ENCODE measurements around the gene AXIN1.

GRCh38 chr16:242281-242680 lies 110.2 kb downstream of the AXIN1 start:
- no peak for TF ChIP-seq RBM14 (IDR thresholded peaks at IDR 0.05; ENCODE audit: borderline replicate concordance, insufficient read depth, low read depth, low read length)
- TF ChIP-seq, protein P1, sequence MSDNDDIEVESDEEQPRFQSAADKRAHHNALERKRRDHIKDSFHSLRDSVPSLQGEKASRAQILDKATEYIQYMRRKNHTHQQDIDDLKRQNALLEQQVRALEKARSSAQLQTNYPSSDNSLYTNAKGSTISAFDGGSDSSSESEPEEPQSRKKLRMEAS (CRISPR knock-in tag; IDR thresholded peaks at IDR 0.05): no peak
- TF ChIP-seq, protein P2, sequence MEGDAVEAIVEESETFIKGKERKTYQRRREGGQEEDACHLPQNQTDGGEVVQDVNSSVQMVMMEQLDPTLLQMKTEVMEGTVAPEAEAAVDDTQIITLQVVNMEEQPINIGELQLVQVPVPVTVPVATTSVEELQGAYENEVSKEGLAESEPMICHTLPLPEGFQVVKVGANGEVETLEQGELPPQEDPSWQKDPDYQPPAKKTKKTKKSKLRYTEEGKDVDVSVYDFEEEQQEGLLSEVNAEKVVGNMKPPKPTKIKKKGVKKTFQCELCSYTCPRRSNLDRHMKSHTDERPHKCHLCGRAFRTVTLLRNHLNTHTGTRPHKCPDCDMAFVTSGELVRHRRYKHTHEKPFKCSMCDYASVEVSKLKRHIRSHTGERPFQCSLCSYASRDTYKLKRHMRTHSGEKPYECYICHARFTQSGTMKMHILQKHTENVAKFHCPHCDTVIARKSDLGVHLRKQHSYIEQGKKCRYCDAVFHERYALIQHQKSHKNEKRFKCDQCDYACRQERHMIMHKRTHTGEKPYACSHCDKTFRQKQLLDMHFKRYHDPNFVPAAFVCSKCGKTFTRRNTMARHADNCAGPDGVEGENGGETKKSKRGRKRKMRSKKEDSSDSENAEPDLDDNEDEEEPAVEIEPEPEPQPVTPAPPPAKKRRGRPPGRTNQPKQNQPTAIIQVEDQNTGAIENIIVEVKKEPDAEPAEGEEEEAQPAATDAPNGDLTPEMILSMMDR (IDR thresholded peaks at IDR 0.05 in 2 of 3, conservative IDR thresholded peaks at IDR 0.05 in 1 of 3; ENCODE audit: insufficient read depth in 2 of 3, low read depth in 1 of 3, low read length in 3 of 3): no peak
- TF ChIP-seq MAFK (IDR thresholded peaks at IDR 0.05; ENCODE audit: low read length): no peak
- TF ChIP-seq POLR3A (IDR thresholded peaks at IDR 0.05; ENCODE audit: borderline replicate concordance, extremely low read depth, insufficient read depth, insufficient read length): no peak
- no peak for TF ChIP-seq GTF2F1 (IDR thresholded peaks at IDR 0.05; ENCODE audit: low read depth, low read length)
- TF ChIP-seq, protein P3, sequence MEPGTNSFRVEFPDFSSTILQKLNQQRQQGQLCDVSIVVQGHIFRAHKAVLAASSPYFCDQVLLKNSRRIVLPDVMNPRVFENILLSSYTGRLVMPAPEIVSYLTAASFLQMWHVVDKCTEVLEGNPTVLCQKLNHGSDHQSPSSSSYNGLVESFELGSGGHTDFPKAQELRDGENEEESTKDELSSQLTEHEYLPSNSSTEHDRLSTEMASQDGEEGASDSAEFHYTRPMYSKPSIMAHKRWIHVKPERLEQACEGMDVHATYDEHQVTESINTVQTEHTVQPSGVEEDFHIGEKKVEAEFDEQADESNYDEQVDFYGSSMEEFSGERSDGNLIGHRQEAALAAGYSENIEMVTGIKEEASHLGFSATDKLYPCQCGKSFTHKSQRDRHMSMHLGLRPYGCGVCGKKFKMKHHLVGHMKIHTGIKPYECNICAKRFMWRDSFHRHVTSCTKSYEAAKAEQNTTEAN (CRISPR knock-in tag; IDR thresholded peaks at IDR 0.05): no peak
- TF ChIP-seq, protein P4, sequence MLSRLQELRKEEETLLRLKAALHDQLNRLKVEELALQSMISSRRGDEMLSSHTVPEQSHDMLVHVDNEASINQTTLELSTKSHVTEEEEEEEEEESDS (CRISPR knock-in tag; IDR thresholded peaks at IDR 0.05): no peak
- TF ChIP-seq CREM (IDR thresholded peaks at IDR 0.05; ENCODE audit: low read depth): no peak

Data from K562 (cell line).